ENCODE measurements around the gene ETNPPL.

GRCh38 chr4:108787106-108787505, 24.3 kb upstream of the ETNPPL start:
- TF ChIP-seq CTCF (conservative IDR thresholded peaks at IDR 0.05) (no peak), ZFX (IDR thresholded peaks at IDR 0.05) (no peak)
